SK-N-SH treated with all-trans-retinoic acid at 6 μM for 48 hours (cell line): Measurements from ENCODE around the gene ITPR3.
"Not testable (repeated sequence)": the region's sequence is repeated elsewhere in the genome, so short reads cannot be mapped to it uniquely, and the experiment has no call there.

Experiments used
- ARNTL ChIP-seq: fragments of 450-650 bp; formaldehyde crosslinking; IDR thresholded peaks from 2 replicates; pipeline ENCODE4 v1.5.0; 2020; ENCODE audit warnings: low read depth, mild to moderate bottlenecking, moderate library complexity, borderline replicate concordance
- BACH2 ChIP-seq: fragments of 250-450 bp; sonication (Bioruptor Pico); IDR thresholded peaks from 2 replicates; pipeline ENCODE4 v1.9.0; 2021; ENCODE audit warnings: mild to moderate bottlenecking, borderline replicate concordance
- ISL1 ChIP-seq: fragments of 250-450 bp; sonication (Bioruptor Pico); IDR thresholded peaks from 2 replicates; pipeline ENCODE4 v2.1.2; 2022; ENCODE audit warnings: mild to moderate bottlenecking, moderate library complexity
- RARB ChIP-seq: fragments of 250-450 bp; sonication (Bioruptor Pico); IDR thresholded peaks from 2 replicates; pipeline ENCODE4 v1.8.0; 2021; ENCODE audit warnings: mild to moderate bottlenecking, moderate library complexity
- ZC3H10 ChIP-seq: fragments of 250-450 bp; sonication (Bioruptor Pico); IDR thresholded peaks from 2 replicates; pipeline ENCODE4 v1.5.1; 2021; ENCODE audit warnings: mild to moderate bottlenecking, moderate library complexity
- ZFP30 ChIP-seq: fragments of 450-650 bp; formaldehyde crosslinking; IDR thresholded peaks from 2 replicates; pipeline ENCODE4 v1.5.0; 2022; ENCODE audit warnings: mild to moderate bottlenecking, moderate library complexity
- TF ChIP-seq, protein P1 (sequence below): fragments of 250-450 bp; sonication (Bioruptor Pico); IDR thresholded peaks from 2 replicates; pipeline ENCODE4 v1.8.0; 2020; ENCODE audit warnings: mild to moderate bottlenecking, moderate library complexity, borderline replicate concordance
- TF ChIP-seq, protein P2 (sequence below): fragments of 250-450 bp; sonication (Bioruptor Pico); IDR thresholded peaks from 2 replicates; pipeline ENCODE4 v1.5.1; 2020; ENCODE audit warnings: low read depth, mild to moderate bottlenecking, moderate library complexity
- TF ChIP-seq, protein P3 (sequence below): fragments of 250-450 bp; sonication (Bioruptor Pico); IDR thresholded peaks from 2 replicates; pipeline ENCODE4 v1.5.1; 2021; ENCODE audit warnings: mild to moderate bottlenecking, moderate library complexity
- TF ChIP-seq, protein P4 (sequence below): fragments of 250-450 bp; sonication (Bioruptor Pico); IDR thresholded peaks from 2 replicates; pipeline ENCODE4 v1.8.0; 2021; ENCODE audit warnings: low read depth, mild to moderate bottlenecking, moderate library complexity, borderline replicate concordance

DNA sequence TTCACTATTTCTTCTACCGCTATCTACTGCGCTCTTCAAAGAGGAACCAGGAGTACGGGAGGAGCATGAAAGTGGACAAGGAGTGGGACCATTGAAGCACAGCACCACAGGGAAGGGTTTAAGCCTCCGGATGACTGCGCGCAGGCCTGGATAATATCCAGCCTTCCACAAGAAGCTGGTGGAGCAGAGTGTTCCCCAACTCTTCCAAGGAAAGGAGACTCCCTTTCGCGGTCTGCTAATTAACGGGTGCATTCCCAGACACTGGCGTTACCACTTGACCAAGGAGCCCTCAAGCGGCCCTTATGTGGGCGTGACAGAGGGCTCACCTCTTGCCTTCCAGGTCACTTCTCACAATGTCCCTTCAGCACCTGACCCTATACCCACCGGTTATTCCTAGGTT is 10.4 kb downstream of the ITPR3 start:
- TF ChIP-seq, protein P1, sequence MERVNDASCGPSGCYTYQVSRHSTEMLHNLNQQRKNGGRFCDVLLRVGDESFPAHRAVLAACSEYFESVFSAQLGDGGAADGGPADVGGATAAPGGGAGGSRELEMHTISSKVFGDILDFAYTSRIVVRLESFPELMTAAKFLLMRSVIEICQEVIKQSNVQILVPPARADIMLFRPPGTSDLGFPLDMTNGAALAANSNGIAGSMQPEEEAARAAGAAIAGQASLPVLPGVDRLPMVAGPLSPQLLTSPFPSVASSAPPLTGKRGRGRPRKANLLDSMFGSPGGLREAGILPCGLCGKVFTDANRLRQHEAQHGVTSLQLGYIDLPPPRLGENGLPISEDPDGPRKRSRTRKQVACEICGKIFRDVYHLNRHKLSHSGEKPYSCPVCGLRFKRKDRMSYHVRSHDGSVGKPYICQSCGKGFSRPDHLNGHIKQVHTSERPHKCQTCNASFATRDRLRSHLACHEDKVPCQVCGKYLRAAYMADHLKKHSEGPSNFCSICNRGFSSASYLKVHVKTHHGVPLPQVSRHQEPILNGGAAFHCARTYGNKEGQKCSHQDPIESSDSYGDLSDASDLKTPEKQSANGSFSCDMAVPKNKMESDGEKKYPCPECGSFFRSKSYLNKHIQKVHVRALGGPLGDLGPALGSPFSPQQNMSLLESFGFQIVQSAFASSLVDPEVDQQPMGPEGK (CRISPR knock-in tag) = not testable (repeated sequence)
- TF ChIP-seq ZFP30 (CRISPR knock-in tag); ISL1 (CRISPR knock-in tag); ARNTL (CRISPR knock-in tag); ZC3H10 (CRISPR knock-in tag); BACH2 (CRISPR knock-in tag); RARB: not testable (repeated sequence)
- TF ChIP-seq, protein P2, sequence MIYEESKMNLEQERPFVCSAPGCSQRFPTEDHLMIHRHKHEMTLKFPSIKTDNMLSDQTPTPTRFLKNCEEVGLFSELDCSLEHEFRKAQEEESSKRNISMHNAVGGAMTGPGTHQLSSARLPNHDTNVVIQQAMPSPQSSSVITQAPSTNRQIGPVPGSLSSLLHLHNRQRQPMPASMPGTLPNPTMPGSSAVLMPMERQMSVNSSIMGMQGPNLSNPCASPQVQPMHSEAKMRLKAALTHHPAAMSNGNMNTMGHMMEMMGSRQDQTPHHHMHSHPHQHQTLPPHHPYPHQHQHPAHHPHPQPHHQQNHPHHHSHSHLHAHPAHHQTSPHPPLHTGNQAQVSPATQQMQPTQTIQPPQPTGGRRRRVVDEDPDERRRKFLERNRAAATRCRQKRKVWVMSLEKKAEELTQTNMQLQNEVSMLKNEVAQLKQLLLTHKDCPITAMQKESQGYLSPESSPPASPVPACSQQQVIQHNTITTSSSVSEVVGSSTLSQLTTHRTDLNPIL = not testable (repeated sequence)
- TF ChIP-seq, protein P3, sequence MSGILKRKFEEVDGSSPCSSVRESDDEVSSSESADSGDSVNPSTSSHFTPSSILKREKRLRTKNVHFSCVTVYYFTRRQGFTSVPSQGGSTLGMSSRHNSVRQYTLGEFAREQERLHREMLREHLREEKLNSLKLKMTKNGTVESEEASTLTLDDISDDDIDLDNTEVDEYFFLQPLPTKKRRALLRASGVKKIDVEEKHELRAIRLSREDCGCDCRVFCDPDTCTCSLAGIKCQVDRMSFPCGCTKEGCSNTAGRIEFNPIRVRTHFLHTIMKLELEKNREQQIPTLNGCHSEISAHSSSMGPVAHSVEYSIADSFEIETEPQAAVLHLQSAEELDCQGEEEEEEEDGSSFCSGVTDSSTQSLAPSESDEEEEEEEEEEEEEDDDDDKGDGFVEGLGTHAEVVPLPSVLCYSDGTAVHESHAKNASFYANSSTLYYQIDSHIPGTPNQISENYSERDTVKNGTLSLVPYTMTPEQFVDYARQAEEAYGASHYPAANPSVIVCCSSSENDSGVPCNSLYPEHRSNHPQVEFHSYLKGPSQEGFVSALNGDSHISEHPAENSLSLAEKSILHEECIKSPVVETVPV (CRISPR knock-in tag) = not testable (repeated sequence)
- TF ChIP-seq, protein P4, sequence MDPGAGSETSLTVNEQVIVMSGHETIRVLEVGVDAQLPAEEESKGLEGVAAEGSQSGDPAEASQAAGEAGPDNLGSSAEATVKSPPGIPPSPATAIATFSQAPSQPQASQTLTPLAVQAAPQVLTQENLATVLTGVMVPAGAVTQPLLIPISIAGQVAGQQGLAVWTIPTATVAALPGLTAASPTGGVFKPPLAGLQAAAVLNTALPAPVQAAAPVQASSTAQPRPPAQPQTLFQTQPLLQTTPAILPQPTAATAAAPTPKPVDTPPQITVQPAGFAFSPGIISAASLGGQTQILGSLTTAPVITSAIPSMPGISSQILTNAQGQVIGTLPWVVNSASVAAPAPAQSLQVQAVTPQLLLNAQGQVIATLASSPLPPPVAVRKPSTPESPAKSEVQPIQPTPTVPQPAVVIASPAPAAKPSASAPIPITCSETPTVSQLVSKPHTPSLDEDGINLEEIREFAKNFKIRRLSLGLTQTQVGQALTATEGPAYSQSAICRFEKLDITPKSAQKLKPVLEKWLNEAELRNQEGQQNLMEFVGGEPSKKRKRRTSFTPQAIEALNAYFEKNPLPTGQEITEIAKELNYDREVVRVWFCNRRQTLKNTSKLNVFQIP (CRISPR knock-in tag) = not testable (repeated sequence)
